ENCODE results near the gene BCL2L1.
"Not testable (repeated sequence)": the region's sequence is repeated elsewhere in the genome, so short reads cannot be mapped to it uniquely, and the experiment has no call there.

The BCL2L1 gene

GRCh38 chr20:31671324-31671723, 51.3 kb downstream of the BCL2L1 start:
- no peak for DNase-seq (ENCODE audit: extremely low read depth, low read depth)
- H3K4me3 ChIP-seq (replicated peaks; ENCODE audit: low read depth, low read length): no peak overlapping the region
- TF ChIP-seq, protein P1, sequence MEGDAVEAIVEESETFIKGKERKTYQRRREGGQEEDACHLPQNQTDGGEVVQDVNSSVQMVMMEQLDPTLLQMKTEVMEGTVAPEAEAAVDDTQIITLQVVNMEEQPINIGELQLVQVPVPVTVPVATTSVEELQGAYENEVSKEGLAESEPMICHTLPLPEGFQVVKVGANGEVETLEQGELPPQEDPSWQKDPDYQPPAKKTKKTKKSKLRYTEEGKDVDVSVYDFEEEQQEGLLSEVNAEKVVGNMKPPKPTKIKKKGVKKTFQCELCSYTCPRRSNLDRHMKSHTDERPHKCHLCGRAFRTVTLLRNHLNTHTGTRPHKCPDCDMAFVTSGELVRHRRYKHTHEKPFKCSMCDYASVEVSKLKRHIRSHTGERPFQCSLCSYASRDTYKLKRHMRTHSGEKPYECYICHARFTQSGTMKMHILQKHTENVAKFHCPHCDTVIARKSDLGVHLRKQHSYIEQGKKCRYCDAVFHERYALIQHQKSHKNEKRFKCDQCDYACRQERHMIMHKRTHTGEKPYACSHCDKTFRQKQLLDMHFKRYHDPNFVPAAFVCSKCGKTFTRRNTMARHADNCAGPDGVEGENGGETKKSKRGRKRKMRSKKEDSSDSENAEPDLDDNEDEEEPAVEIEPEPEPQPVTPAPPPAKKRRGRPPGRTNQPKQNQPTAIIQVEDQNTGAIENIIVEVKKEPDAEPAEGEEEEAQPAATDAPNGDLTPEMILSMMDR (IDR thresholded peaks at IDR 0.05; ENCODE audit: low read depth, low read length, missing control alignments): no peak

DNA sequence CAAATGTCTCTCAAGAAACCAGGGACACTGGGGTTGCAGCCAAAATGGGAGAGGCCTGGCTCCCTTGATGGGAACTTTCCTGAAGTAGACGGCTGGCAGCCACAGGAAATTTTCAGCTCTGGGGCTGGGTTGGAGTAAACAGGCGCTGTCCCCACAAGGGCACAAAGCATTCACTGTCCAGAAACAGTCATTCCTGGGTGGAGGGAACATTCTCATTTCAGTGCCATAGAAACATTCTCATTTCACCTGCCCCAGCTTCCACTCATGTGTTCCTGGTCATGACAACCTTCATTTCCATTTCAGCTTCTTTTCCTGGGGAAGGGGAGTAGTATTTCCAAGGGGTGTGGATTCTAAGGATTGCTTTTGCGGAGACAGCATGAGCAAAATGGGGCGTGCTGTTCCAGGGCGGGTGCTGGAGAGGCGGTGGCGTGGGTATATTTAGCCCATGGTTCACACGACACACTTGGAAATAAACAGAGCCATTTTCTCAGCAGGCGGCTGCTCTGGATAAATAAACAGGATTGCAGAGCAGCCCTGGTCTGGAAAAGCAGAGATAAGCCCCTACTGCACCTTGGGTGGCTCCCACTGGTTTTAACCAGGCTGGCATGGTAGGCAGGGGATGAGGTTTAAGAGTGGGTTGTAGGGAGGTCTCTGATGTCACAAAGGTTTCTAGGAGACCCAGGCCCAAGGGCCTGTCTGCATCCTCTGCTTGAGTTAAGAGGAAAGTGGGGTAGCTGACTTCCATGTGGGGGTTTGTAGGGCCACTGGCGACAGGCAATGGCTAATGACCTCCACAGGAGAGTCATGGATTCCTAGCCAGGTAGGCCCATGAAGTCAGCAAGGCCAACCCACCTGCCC, 52.1 kb downstream of the BCL2L1 start:
- TF ChIP-seq, protein P1 (IDR thresholded peaks at IDR 0.05; ENCODE audit: low read depth, low read length, missing control alignments): no peak
- no peak overlapping the region for H3K4me3 ChIP-seq (replicated peaks; ENCODE audit: low read depth, low read length)
- DNase-seq (ENCODE audit: extremely low read depth, low read depth): no peak

DNA sequence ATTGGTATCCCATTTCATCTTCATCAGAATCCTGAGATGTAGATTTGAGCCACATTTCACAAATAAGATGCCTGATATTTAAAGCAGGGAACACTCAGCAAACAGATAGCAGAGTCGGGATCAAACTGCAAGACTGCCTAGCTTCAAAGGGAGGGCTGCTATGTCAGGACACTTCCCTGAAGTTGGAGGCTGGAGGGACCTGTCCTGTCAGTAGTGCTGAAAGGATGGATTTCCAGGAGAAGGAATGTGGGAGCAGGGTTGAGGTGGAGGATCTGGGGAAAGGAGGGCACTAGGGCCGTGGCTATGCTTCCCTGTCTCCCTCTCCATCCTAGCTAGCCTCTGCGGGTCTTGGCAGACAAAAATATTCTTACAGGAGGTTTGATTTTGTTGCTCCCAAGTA, 52.8 kb downstream of the BCL2L1 start:
- DNase-seq (ENCODE audit: extremely low read depth, low read depth): no peak
- H3K4me3 ChIP-seq (replicated peaks; ENCODE audit: low read depth, low read length): no peak overlapping the region
- TF ChIP-seq, protein P1 (IDR thresholded peaks at IDR 0.05; ENCODE audit: low read depth, low read length, missing control alignments): no peak

DNA sequence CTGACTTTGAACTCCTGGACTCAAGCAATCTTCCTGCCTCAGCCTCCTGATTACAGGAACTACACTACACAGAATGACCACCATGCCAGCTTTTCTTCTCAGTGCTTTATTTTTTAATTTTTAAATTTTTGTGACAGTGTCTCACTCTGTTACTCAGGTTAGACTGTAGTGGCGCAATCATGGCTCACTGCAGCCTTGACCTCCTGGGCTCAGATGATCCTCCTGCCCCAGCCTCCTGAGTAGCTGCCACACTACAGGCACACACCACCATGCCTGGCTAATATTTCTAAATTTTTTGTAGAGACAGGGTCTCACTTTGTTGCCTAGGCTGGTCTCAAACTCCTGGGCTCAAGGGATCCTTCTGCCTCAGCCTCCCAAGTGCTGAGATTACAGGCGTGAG, 53.7 kb downstream of the BCL2L1 start:
- not testable (repeated sequence) for DNase-seq (ENCODE audit: extremely low read depth, low read depth); H3K4me3 ChIP-seq (replicated peaks; ENCODE audit: low read depth, low read length)

DNA sequence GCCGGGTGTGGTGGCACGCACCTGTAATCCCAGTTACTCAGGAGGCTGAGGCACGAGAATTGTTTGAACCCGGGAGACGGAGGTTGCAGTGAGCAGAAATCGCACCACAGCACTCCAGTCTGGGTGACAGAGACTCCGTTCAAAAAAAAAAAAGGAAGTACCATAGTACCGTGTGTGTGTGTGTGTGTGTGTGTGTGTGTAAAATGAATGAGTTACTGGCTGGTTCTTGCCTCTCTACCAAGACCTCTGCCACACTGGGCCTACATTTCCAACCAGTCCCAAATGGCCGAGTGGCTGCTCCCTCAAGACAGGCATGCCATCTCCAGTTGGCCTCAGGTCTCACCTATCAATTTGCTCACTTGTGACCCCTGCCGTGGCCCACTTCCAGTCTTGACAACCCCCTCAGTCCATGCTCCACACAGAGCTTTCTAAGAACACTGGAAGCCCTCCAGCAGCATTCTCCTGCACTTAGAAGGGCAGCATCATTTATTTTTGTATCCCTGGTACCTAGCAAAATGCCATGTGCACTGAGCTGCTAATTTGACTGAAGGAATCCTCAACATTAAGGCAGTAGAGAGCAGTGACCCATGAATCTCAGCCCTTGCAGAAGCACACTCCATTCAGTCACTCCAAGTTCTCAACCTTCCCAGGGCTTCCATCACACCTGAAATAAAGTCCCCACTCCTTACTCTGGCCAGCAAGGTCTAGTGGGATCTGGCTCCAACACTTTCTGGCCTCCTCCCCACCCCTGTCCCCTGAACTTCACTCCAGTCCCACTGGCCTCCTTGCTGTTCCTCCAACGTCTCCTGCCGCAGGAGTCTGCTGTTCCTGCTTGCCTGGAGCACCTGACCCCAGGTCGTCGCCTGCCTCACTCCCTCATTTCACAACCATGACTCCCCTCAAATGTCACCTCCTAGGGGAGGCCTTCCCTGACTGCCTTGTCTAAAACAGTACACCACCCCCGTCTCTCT, 55.1 kb downstream of the BCL2L1 start:
- no peak for DNase-seq (ENCODE audit: extremely low read depth, low read depth)

DNA sequence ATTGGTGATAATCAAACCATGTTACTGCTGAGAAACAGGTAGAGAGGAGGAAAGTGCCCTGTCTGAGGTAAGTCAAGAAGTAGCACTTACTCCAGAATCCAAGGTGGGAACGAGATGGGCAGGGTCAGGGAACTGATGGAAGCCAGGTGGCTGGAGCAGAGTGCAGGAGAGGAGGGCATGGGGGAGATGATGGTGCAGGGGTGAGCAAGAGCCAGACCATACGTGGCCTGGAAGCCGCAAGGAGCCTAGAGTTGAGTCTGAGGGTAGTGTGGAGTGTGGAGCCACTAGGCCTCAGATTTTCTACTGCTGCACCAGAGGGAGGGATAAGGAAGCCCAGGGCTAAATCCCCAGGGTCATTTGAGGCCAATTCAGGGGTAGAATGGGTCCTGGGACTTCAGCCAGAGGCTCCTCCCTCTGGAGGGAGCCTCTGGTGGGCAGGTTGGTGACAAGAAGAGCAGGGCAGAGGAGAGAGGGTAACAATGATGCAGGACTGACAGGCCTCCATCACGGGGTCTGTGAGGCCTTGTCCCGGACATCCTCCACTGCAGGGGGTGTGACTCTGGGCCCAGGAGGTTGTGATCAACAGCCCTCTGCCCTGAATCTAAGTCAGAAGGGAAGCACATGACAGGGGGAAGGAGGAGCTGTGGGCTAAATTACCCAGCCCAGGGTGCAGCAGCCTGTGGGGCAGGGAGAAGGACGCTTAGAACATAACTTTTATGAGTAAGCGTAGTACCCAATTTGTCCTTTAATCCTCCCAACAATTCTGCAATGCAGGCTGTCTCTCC, 56.2 kb downstream of the BCL2L1 start:
- TF ChIP-seq, protein P1 (IDR thresholded peaks at IDR 0.05; ENCODE audit: low read depth, low read length, missing control alignments): no peak
- no peak overlapping the region for H3K4me3 ChIP-seq (replicated peaks; ENCODE audit: low read depth, low read length)
- no peak for DNase-seq (ENCODE audit: extremely low read depth, low read depth)

More for the DNA sequence above, 55.1 kb downstream of the BCL2L1 start:
- H3K4me3 ChIP-seq (replicated peaks; ENCODE audit: low read depth, low read length): no peak overlapping the region
- TF ChIP-seq, protein P1 (IDR thresholded peaks at IDR 0.05; ENCODE audit: low read depth, low read length, missing control alignments): no peak
